ENCODE data around the gene ZBTB9.

ZBTB9 gene

GRCh38 chr6:33505548-33506370, 51.4 kb downstream of the ZBTB9 start:
- H3K9me3 ChIP-seq (ENCODE audit: insufficient read depth, low read length): no peaks in the 10 kb centered on the region
- H2AFZ ChIP-seq (ENCODE audit: low read depth, low read length, severe bottlenecking): no peak overlapping the region
- no peaks in the 10 kb centered on the region for H3F3A ChIP-seq (ENCODE audit: insufficient read depth)
- H3K79me2 ChIP-seq (ENCODE audit: insufficient read depth, low read length): no peaks in the 10 kb centered on the region
- no peaks in the 10 kb centered on the region for H3K9me2 ChIP-seq (replicated peaks; ENCODE audit: insufficient read depth, low read length)
- H3K4me2 ChIP-seq (ENCODE audit: low read depth, low read length, poor library complexity, severe bottlenecking): no peak overlapping the region
- TF ChIP-seq EZH2phosphoT487 (conservative IDR thresholded peaks at IDR 0.05; ENCODE audit: low read length): no peak
- H3K27ac ChIP-seq (ENCODE audit: low read depth, low read length): no peak overlapping the region
- no peak overlapping the region for H3K9ac ChIP-seq (ENCODE audit: low read length)
- no peaks in the 10 kb centered on the region for H3K27me3 ChIP-seq (ENCODE audit: low read length)
- H4K20me1 ChIP-seq (ENCODE audit: low read depth, low read length): no peaks in the 10 kb centered on the region
- H3K4me3 ChIP-seq (ENCODE audit: insufficient read depth, low read length, poor library complexity, severe bottlenecking): no peak overlapping the region
- no peaks in the 10 kb centered on the region for H3K36me3 ChIP-seq (ENCODE audit: low read length)
